Measurements from ENCODE around the gene GTF2IRD1.
"Not testable (repeated sequence)": the region's sequence is repeated elsewhere in the genome, so short reads cannot be mapped to it uniquely, and the experiment has no call there.

GTF2IRD1 gene

GRCh38 chr7:74453322-74454011, at the start of gene GTF2IRD1:
TSS of gene GTF2IRD1 (plus strand) at chr7:74453906. CDS start at chr7:74508081, 54,175 bp downstream.
- DNase-seq = peak; percentile 16

GRCh38 chr7:74404388-74404700, 49.4 kb upstream of the GTF2IRD1 start:
- DNase-seq = no peak

- no peak for DNase-seq
Measured at GRCh38 chr7:74404741-74405140, 49.0 kb upstream of the GTF2IRD1 start.

- no peak for DNase-seq
Measured at GRCh38 chr7:74405191-74405898, 48.4 kb upstream of the GTF2IRD1 start.

GRCh38 chr7:74405899-74406512, 47.7 kb upstream of the GTF2IRD1 start:
- DNase-seq = no peak

GRCh38 chr7:74407958-74408357, 45.7 kb upstream of the GTF2IRD1 start:
- no peak for DNase-seq

GRCh38 chr7:74409571-74409970, 44.1 kb upstream of the GTF2IRD1 start:
- DNase-seq = no peak

GRCh38 chr7:74410772-74411171, 42.9 kb upstream of the GTF2IRD1 start:
- DNase-seq = no peak

GRCh38 chr7:74411571-74411970, 42.1 kb upstream of the GTF2IRD1 start:
- DNase-seq = not testable (repeated sequence)

GRCh38 chr7:74412056-74412455, 41.6 kb upstream of the GTF2IRD1 start:
- DNase-seq = no peak

GRCh38 chr7:74412603-74413002, 41.1 kb upstream of the GTF2IRD1 start:
- DNase-seq = no peak

- not testable (repeated sequence) for DNase-seq
Measured at GRCh38 chr7:74414595-74415333, 38.9 kb upstream of the GTF2IRD1 start.

GRCh38 chr7:74417419-74417971, 36.2 kb upstream of the GTF2IRD1 start:
- no peak for DNase-seq

- no peak for DNase-seq
Measured at GRCh38 chr7:74418076-74418475, 35.6 kb upstream of the GTF2IRD1 start.

- DNase-seq = no peak
Measured at GRCh38 chr7:74418538-74418937, 35.2 kb upstream of the GTF2IRD1 start.

GRCh38 chr7:74419232-74419631, 34.5 kb upstream of the GTF2IRD1 start:
- not testable (repeated sequence) for DNase-seq

GRCh38 chr7:74420006-74420405, 33.7 kb upstream of the GTF2IRD1 start:
- no peak for DNase-seq

GRCh38 chr7:74424291-74424880, 29.3 kb upstream of the GTF2IRD1 start:
- no peak for DNase-seq

GRCh38 chr7:74428023-74428422, 25.7 kb upstream of the GTF2IRD1 start:
- no peak for DNase-seq

- DNase-seq = no peak
Measured at GRCh38 chr7:74429153-74429747, 24.5 kb upstream of the GTF2IRD1 start.

- not testable (repeated sequence) for DNase-seq
Measured at GRCh38 chr7:74430409-74430808, 23.3 kb upstream of the GTF2IRD1 start.

- no peak for DNase-seq
Measured at GRCh38 chr7:74430961-74431466, 22.7 kb upstream of the GTF2IRD1 start.

Measured in NCI-H2081 treated with DMSO at 0.1 percent for 48 hours (cell line).